Glutamatergic neuron (in vitro differentiated cells): ENCODE data around the gene CYBC1. TPM values are rescaled to one million over a fixed set of nuclear protein-coding genes. Genes with fewer than 3 reads are reported as not detected.

Source experiments
- DNase-seq: peaks from one replicate; pipeline ENCODE4 v3.0.0; 2022
- H3K27ac Mint-ChIP-seq: one replicate; pipeline ENCODE4 v1.8.0; 2020; ENCODE audit warnings: mild to moderate bottlenecking, mixed read lengths, inconsistent platforms; ENCODE audit not compliant: unreplicated experiment
- H3K27me3 Mint-ChIP-seq: one replicate; pipeline ENCODE4 v1.8.0; 2020; ENCODE audit warnings: mild to moderate bottlenecking, moderate library complexity, mixed read lengths, inconsistent platforms; ENCODE audit not compliant: unreplicated experiment
- H3K36me3 Mint-ChIP-seq: one replicate; pipeline ENCODE4 v1.8.0; 2020; ENCODE audit warnings: mild to moderate bottlenecking, mixed read lengths, inconsistent platforms; ENCODE audit not compliant: unreplicated experiment
- H3K4me1 Mint-ChIP-seq: one replicate; pipeline ENCODE4 v1.8.0; 2020; ENCODE audit warnings: mild to moderate bottlenecking, low read depth, mixed read lengths, inconsistent platforms; ENCODE audit not compliant: unreplicated experiment
- H3K4me3 Mint-ChIP-seq: one replicate; pipeline ENCODE4 v1.8.0; 2020; ENCODE audit warnings: mild to moderate bottlenecking, mixed read lengths, inconsistent platforms; ENCODE audit not compliant: unreplicated experiment
- H3K9me3 Mint-ChIP-seq: one replicate; pipeline ENCODE4 v1.8.0; 2020; ENCODE audit warnings: mild to moderate bottlenecking, moderate library complexity, mixed read lengths, inconsistent platforms; ENCODE audit not compliant: unreplicated experiment
- CTCF ChIP-seq: fragments of 200-600 bp; sonication (generic); IDR thresholded peaks from one replicate; pipeline ENCODE4 v1.5.0; 2021; ENCODE audit not compliant: partially characterized antibody, unreplicated experiment
- total RNA-seq: library from RNA; stranded (reverse); fragmentation: NEBNext Ultra II Directional; extraction: Animal tissue kit (Norgen Biotek cat#: 25700); gene quantifications from one replicate; pipeline ENCODE4 v1.2.1, GENCODE V29; 2021; ENCODE audit not compliant: unreplicated experiment

Gene CYBC1
- total RNA-seq, 1 donor from 2014 or later = 134 TPM

GRCh38 chr17:82405051-82405450 is 45.5 kb downstream of the CYBC1 start:
- Mint-ChIP-seq H3K4me1 (peaks cover 14% of the 10 kb centered on the region), H3K9me3 (peaks cover 2% of the 10 kb centered on the region), H3K4me3 (no peak overlapping the region), H3K27me3 (peaks cover 1% of the 10 kb centered on the region), H3K27ac (no peak overlapping the region), H3K36me3 (no peaks in the 10 kb centered on the region)
- no peak for TF ChIP-seq CTCF
- DNase-seq = no peak

GRCh38 chr17:82403662-82404660 is 46.6 kb downstream of the CYBC1 start:
- TF ChIP-seq CTCF = no peak
- no peaks in the 10 kb centered on the region for H3K36me3 Mint-ChIP-seq
- no peak overlapping the region for H3K27ac Mint-ChIP-seq
- H3K9me3 Mint-ChIP-seq = peaks cover 6% of the 10 kb centered on the region
- no peak overlapping the region for H3K4me3 Mint-ChIP-seq
- peaks cover 3% of the 10 kb centered on the region for H3K27me3 Mint-ChIP-seq
- DNase-seq = no peak
- H3K4me1 Mint-ChIP-seq = peaks cover 20% of the 10 kb centered on the region

- TF ChIP-seq CTCF = no peak
- Mint-ChIP-seq H3K9me3 (peaks cover 6% of the 10 kb centered on the region), H3K27ac (no peak overlapping the region)
These were observed 47.7 kb downstream of the CYBC1 start for GRCh38 chr17:82402865-82403264.

GRCh38 chr17:82400830-82401229 is 49.7 kb downstream of the CYBC1 start:
- Mint-ChIP-seq H3K27ac (no peak overlapping the region), H3K9me3 (peaks cover 8% of the 10 kb centered on the region), H3K36me3 (peaks cover 4% of the 10 kb centered on the region), H3K4me3 (no peak overlapping the region), H3K27me3 (peaks cover 5% of the 10 kb centered on the region), H3K4me1 (peaks cover 18% of the 10 kb centered on the region)
- TF ChIP-seq CTCF = no peak
- DNase-seq = no peak

More at GRCh38 chr17:82402865-82403264, 47.7 kb downstream of the CYBC1 start:
- H3K4me3 Mint-ChIP-seq = no peak overlapping the region
- H3K4me1 Mint-ChIP-seq = peaks cover 17% of the 10 kb centered on the region
- H3K36me3 Mint-ChIP-seq = no peaks in the 10 kb centered on the region
- DNase-seq = no peak
- H3K27me3 Mint-ChIP-seq = peaks cover 5% of the 10 kb centered on the region

GRCh38 chr17:82400206-82400605 is 50.3 kb downstream of the CYBC1 start:
- TF ChIP-seq CTCF = no peak
- H3K27ac Mint-ChIP-seq = peak overlapping the region; percentile 97
- no peak for DNase-seq
- peaks cover 8% of the 10 kb centered on the region for H3K9me3 Mint-ChIP-seq
- peaks cover 5% of the 10 kb centered on the region for H3K27me3 Mint-ChIP-seq
- no peak overlapping the region for H3K4me3 Mint-ChIP-seq
- peaks cover 4% of the 10 kb centered on the region for H3K36me3 Mint-ChIP-seq
- H3K4me1 Mint-ChIP-seq = peaks cover 18% of the 10 kb centered on the region
